Stimulated activated CD4-positive, alpha-beta T cell treated with anti-CD3 and anti-CD28 coated beads, Interleukin-1b, Interleukin-23, amount 100 ng/mL, for 24 hours (primary cell): ENCODE measurements around the gene EXD3.

ENCODE experiments used
- DNase-seq, 4 experiments: peaks; one replicate each; pipeline ENCODE4 v3.0.0-alpha.2; 2020; ENCODE audit warnings: low read depth in 4 of 4, low spot score in 1 of 4

EXD3 gene

GRCh38 chr9:137276473-137277328 lies 146.3 kb downstream of the EXD3 start:
- no peak for DNase-seq

DNA sequence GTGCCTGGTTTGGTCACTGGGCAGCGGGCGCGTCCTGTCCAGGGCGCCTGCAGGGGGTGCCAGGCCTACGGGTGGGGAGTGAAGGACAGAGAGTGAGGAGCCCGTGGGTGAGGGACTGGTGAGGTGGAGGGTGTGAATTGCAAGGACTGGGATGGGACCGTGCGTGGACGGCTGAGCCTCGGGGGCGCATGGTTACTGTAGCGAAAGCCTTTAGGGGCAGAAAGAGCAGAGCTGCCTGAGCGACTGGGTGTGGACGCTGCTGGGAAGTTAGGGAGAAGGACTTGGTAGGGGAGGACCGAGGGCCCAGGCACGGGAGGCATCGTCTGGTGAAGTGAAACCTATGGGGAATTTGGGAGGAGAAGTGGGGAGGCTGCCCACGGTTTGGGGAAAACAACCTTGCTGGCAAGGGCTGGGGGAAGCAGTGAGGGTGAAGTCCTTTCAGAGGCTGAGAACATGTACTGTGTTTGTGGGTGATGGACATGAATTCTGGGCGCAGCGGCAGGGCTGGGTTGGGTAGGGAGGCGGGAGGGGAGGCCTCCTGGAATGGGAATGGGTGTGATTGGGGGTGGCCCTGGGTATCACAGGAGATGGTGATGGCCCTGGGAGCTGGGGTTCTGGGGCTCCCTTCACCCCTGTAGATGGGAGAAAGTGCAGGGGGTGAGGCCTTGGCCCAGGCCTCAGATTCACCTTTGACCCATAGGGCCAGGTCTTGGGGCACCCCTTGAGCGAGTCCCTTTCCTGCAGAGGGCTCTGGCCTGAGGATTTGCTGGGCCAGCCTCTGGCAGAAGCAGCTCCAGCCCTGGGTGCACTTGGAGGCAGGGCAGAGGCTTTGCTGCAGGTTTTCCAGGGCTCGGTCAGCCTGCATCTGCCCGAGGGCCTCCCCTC lies 147.1 kb downstream of the EXD3 start:
- DNase-seq: no peak

- DNase-seq: no peak
Measured at GRCh38 chr9:137275203-137275587, 147.8 kb downstream of the EXD3 start.

- DNase-seq: no peak
Measured at GRCh38 chr9:137273611-137274320, 149.2 kb downstream of the EXD3 start.

DNA sequence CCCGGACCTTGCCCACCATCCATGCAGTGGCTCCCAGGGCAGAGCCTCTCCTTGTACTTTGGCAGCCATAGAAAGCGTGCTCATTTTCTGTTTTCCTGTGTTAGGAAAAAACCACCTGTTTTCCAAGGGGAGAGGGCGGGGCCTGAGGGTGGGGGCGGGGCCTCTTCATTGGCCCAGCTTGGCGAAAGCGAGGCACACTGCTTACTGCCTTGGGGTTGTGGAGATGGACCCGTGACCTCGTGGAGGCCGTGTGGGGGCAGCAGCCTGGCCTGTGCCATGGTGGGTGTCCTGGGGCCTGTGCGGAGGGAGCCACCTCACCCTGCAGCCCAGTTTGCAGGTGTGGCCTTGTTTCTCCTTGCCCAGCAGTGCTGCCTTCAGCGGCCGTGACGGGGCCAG lies 149.9 kb downstream of the EXD3 start:
- no peak for DNase-seq

GRCh38 chr9:137272241-137273094 lies 150.5 kb downstream of the EXD3 start:
- no peak for DNase-seq

- DNase-seq: no peak
Measured at GRCh38 chr9:137271696-137272076, 151.3 kb downstream of the EXD3 start.

- DNase-seq: no peak
Measured at GRCh38 chr9:137270929-137271695, 151.8 kb downstream of the EXD3 start.

- no peak for DNase-seq
Measured at GRCh38 chr9:137269231-137269772, 153.7 kb downstream of the EXD3 start.

DNA sequence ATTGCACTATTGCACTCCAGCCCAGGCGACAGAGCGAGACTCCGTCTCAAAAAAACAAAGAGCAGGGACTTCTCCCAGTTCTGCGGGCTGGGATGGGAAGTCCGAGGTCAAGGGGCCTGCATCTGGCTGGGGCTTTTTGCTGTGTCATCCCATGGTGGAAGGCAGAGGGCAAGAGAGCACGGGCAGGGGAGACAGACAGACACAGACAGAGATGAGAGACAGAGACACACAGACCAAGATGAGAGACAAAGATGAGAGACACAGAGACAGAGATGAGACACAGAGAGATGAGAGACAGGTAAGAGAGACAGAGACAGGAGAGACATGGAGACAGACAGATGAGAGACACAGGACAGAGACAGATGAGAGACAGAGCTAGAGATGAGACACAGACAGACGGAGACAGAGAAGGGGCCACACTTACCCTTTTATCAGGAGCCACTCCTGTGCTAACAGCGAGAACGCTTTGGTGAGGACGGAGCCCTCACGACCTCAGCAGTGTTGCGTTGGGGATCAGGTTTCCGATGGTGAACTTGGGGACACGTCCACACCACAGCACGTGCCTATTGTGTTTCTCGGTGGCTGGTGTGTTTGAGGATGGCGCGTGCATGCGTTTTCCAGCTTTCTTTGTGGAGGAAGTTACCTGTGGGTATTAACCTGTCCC lies 154.3 kb downstream of the EXD3 start:
- DNase-seq: no peak

DNA sequence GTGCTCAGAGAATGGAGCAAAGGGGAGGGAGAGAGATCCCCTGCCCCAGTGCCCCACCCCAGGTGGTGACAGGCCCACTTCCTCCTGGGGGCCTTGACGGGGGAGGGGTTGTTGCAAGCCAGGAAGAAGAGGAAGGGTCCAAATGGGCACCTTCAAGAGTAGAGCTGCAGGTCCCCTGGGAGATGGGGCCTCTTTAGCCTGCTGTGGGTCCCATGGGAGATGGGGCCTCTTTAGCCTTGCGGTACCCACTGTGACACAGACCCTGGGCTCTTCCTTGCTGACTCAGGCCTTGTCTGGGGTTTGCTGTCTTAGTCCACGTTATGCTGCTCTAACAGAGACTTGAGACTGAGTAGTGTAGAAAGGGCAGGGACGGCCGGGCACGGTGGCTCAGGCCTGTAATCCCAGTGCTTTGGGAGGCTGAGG lies 155.0 kb downstream of the EXD3 start:
- no peak for DNase-seq

GRCh38 chr9:137266585-137267453 lies 156.1 kb downstream of the EXD3 start:
- DNase-seq: no peak

GRCh38 chr9:137266162-137266527 lies 156.8 kb downstream of the EXD3 start:
- no peak for DNase-seq

DNA sequence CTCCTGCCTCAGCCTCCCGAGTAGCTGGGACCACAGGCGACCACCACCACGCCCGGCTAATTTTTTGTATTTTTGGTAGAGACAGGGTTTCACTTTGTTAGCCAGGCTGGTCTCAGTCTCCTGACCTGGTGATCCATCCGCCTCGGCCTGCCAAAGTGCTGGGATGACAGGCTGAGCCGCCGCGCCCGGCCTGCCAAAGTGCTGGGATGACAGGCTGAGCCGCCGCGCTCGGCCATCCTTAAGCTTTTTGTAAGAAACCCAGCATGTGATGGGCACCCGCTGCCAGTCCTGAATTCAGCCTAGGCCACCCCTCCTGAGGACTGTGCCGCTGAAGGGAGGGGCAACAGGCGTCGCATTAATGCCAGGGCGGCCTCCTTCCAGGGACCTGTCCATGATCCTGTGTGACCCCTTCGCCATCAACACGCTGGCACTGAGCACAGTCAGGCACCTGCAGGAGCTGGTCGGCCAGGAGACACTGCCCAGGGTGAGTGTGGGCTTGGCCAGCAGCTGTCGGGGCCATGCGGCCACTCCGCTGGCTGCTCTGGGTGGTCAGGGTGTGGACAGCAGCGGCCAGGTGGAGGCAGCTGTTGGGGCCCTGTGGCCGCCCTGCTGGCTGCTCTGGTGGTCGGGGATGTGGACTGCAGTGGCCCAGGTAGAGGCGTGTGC lies 157.3 kb downstream of the EXD3 start:
- DNase-seq: no peak

DNA sequence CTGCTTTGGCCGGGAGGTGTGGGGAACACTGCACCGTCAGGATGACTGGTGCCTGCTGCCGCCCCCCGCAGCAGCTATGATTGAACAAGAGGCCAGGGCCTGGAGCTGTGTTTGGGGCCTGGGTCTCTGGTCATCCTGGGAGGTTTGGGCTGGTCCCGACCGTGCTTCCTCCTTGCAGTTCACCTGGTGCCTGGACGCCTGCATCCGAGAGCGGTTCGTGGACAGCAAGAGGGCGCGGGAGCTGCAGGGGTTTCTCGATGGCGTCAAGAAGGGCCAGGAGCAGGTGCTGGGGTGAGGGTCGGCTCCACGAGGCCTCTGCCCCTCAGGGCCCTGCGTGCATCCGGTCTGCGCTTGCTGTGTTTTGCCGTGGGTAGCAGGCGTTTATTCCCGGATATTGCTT lies 158.9 kb downstream of the EXD3 start:
- DNase-seq: no peak

DNA sequence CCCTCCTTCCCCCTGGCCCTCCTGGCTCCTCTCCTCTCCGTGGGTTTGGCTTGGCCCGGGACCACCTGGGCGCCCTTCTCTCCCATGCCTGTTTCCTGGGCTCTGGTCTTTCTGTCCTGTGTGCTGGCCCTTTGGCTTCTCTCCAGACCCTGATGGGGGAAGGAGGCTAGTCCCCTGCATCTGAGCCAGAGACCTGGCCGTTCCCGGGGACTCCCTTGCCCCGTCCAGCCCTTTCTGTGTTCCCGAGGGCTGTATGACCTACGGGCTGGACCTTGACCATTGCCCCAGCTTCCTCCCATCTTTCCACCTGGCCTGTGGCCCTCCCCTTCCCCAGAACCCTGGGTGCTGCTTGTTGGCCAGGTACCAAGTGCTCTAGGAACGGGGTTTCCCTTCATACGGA lies 159.5 kb downstream of the EXD3 start:
- DNase-seq: no peak

DNA sequence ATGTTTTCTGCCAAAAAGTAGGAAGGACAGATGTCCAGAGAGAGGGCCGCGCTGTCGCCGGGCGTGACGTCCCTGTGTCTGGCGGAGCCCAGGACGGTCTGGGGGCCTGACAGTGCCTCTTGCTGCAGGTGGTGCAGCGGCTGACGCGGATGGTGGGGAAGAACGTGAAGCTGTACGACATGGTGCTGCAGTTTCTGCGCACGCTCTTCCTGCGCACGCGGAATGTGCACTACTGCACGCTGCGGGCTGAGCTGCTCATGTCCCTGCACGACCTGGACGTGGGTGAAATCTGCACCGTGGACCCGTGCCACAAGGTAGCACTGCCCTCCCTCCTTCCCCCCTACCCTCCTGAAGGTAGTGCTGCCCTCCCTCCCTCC lies 160.1 kb downstream of the EXD3 start:
- DNase-seq: no peak
